ENCODE data around the gene DNAJB12.
"Not testable (repeated sequence)": the region's sequence is repeated elsewhere in the genome, so short reads cannot be mapped to it uniquely, and the experiment has no call there.

DNAJB12 gene

DNA sequence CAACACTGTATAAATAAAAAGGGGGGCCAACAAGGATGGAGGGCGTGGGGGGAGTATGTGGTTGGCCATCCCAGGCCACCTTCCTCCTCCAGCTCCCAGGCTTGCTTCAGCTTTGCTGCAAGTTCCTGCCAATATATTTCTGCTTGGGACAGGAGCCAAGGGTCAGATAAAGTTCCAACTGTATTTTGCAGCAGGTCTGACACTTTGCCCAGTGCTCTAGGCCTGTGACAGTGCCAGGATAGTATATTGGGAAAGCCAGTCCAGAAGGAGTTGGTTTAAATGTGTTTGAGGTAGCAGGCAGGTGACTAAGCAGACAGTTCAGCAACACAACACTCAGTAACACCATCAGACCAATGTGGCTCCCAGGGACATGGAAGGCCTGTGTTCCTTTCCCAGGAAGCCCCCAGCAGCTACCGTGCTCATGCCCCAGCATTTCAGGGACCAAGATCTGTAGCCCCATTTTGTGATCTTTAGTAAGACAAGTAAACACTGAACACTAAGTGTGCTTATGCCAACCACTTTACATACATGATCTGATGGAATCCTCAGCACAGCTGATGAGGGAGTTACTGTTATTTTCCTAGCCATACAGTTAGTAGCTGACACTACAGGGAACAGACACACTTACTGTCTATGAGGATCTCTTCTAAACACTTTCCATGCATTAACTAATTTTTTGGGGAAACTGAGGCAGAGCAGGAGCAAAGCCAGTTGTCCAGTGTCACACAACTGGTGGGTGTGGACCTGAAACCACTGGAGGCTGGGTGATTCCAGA is 38.9 kb downstream of the DNAJB12 start:
- no peak for DNase-seq

GRCh38 chr10:72315054-72315453 is 39.7 kb downstream of the DNAJB12 start:
- DNase-seq, result no peak

- no peak for DNase-seq
Measured at GRCh38 chr10:72314263-72314662, 40.5 kb downstream of the DNAJB12 start.

GRCh38 chr10:72312865-72313391 is 41.8 kb downstream of the DNAJB12 start:
- DNase-seq, result no peak

DNA sequence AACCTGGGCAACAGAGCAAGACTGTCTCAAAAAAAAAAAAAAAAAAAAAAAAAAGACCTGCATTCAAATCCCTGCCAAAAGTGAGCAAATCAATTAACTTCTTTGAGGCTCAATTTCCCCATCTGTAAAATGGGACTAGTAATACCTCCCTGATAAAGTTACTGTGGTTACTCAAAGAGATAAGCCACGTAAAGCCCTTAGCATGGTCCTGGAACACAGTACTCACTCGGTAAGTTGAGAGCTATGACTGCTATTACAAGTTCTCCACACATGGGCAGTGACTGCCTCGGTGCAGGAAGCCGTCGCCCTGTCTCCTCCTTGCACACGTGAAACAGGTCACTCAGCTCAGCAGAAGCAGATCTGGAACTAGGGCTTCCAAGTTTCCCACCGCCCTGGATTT is 43.1 kb downstream of the DNAJB12 start:
- no peak for DNase-seq

- no peak for DNase-seq
Measured at GRCh38 chr10:72310636-72311035, 44.1 kb downstream of the DNAJB12 start.

- no peak for DNase-seq
Measured at GRCh38 chr10:72310241-72310633, 44.5 kb downstream of the DNAJB12 start.

- DNase-seq, result no peak
Measured at GRCh38 chr10:72309290-72310240, 45.2 kb downstream of the DNAJB12 start.

DNA sequence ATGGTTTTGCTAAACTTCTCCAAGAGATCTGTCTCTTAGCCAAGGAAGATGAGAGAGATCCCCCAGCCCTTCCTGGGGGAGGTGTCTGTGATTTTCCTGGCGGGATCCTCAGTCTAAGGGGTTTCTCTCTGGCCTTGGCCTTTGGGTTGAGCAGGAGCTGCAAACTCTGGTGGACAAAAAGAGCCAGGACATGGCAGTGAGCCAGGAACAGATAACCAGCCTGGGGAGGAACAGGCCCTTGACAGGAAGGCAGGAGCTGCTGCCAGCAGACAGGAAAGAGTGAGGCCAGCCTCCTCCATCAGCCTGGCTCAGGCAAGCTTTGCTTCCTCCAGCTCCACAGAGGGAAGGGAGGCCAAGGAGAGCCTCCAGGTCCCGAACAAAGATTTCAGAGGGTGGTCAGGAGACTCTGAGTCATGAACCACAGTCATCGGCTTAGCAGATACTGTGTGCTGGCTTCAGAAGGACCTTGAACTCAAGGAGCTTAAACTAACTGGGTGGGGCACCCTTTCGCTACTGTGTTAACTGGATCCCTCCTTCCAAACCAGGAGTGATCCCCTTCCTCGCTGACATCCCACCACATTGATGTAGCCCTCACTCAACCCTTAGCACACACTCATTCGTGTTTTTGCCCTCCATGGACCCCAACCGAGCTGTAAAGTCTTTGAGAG is 46.3 kb downstream of the DNAJB12 start:
- no peak for DNase-seq

DNA sequence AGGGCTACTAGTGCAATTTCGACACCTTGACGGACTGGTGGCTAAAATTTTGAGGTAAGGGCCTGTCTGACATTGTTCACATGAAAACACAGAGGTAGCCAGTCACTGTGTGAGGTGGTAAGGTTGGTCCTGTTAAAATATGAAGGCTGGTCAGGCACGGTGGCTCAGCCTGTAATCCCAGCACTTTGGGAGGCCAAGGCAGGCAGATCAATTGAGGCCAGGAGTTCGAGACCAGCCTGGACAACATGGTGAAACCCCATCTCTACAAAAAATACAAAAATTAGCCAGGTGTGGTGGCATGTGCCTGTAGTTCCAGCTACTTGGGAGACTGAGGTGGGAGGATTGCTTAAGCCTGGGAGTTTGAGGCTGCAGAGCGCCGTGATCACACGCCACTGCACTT is 47.0 kb downstream of the DNAJB12 start:
- not testable (repeated sequence) for DNase-seq

DNA sequence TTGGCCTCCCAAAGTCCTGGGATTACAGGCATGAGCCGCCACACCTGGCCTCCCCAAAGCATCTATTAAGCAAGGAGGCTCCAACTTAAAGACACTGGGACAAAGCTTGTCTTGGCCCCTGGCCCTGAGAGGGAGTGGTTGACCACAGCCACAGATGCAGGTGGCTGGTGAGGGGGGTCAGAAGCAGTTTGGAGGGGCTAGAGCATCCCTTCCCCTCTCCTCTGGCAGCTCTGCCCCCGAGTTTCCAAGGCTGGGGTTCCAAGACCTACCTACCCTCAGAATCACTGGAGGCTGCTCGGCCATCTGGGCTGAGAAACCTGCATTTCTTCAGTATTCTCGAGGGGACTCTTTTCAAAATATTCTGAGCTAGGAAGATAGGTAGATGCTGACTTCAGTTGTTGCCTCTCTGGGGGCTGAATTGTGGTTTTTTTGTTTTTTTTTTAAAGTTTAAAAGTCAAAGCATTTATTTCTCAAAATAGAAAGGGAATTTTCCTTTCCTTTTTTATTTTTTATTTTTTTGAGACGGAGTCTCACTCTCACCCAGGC is 48.4 kb downstream of the DNAJB12 start:
- DNase-seq, result no peak

DNA sequence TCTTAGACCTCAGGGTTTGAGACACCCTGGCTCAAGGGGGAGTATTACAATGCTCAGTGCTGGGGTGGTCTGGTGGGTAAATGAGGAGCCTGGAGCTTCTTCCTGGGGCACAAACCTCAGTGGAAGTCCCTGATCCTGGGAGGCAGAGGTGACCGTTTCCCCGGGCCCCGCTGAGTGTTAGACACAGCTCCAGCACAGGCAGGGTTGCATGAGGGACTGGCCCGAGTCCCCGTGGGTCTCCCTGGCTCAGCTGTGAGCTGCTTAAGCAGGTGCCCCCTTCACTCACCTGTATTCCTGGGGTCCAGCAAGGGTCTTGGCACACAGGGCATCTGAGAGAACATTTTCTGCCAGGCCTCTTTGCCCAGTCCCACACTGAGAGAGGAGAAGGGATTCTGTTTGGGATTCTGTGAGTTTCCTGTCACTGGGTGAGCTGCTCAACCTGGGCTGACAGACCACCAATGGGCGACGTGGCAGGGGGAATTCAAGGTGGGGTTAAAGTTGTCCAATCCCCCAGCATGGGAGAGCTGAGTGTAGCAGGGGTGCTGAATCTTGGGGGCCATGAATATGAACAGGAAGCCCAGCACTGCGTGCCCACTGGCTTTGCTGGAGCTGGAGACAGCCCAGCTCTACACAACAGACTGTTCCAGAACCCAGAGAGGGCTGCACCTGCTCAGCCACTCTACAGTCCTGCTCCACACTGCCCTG is 51.1 kb downstream of the DNAJB12 start:
- DNase-seq, result no peak

GRCh38 chr10:72298592-72299519 is 55.9 kb downstream of the DNAJB12 start:
- no peak for DNase-seq

GRCh38 chr10:72297805-72298591 is 56.7 kb downstream of the DNAJB12 start:
- DNase-seq, result peak; percentile 93

- DNase-seq, result peak; percentile 95
Measured at GRCh38 chr10:72297281-72297804, 57.4 kb downstream of the DNAJB12 start.

DNA sequence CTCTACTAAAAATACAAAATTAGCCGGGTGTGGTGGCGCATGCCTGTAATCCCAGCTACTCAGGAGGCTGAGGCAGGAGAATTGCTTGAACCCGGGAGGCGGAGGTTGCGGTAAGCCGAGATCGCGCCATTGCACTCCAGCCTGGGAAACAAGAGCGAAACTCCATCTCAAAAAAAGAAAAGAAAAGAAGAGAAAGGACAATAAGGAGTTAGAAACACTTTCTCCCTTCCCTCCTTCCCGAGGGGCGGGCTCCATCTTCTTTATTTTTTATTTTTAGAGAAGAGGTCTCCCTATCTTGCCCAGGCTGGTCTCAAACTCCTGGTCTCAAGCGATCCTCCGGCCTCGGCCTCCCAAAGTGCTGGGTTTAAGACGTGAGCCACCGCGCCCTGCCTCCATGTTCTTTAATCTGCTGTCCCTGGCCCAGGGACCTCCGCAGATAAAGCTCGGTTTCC is 57.9 kb downstream of the DNAJB12 start:
- not testable (repeated sequence) for DNase-seq

DNA sequence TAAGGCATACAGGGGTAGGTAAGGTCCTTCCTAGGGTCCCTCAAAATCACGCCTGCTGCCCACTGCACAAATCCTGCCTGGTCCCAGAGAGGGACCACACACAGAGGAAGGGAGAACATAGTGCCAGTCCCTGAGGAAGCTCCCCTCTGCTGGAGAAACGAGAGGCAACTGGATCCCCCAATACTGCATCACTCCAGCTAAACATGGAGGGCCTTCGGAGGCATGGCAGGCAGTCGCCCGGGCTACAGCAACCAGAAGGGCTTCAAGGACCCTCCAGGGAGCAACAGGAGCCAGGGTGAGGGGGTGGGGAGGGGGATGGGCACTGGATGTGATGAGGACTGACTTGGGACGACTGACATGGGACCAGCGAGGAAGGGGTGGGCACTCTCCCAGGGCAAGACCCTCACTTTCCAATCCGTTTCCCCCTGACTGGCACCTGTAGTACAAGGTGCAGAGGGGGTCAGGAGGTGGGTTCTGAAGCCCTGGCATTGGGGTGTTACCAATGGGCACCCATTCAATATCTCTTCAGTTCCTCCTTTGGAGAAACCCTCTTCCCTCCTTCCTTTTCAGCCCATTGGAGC is 59.3 kb downstream of the DNAJB12 start:
- DNase-seq, result no peak

GRCh38 chr10:72292223-72292691 is 62.5 kb downstream of the DNAJB12 start:
- peak; percentile 78 for DNase-seq

DNA sequence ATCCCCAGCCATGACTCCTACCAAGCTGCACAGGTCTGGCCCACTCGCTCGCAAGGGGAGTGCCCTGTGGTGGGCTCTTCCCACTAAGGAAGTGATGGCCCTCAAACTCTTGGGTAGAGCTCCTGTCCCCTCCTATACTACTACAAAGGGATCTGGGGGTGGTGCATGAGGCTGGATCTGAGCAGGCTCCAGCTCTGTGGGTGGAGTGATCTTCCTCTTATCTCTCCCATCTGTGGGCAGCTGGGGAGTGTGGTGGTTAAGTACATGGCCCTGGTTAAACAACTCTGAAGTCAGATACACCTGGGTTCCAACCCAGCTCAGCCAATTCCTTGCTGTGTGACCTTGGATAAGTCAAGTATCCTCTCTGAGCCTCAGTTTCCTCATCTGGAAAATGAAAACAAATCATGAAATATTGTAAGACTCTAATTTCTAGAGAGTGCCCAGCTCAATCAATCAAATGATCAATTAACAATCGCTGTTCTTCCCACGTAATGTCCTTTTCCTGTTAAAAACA is 63.6 kb downstream of the DNAJB12 start:
- DNase-seq, result no peak
